NCI-H2227 (cell line): ENCODE data around the gene COL23A1.
"Not testable (repeated sequence)": the region's sequence is repeated elsewhere in the genome, so short reads cannot be mapped to it uniquely, and the experiment has no call there.

Experiments
- DNase-seq: peaks from one replicate; lab custom pipeline; 2025; ENCODE audit not compliant: unreplicated experiment; lab: John Stamatoyannopoulos, UW

Gene COL23A1

GRCh38 chr5:178248750-178249149 lies 341.4 kb downstream of the COL23A1 start:
- no peak for DNase-seq

GRCh38 chr5:178247481-178248456 lies 342.4 kb downstream of the COL23A1 start:
- DNase-seq, result no peak

GRCh38 chr5:178246624-178247279 lies 343.4 kb downstream of the COL23A1 start:
- DNase-seq, result no peak

DNA sequence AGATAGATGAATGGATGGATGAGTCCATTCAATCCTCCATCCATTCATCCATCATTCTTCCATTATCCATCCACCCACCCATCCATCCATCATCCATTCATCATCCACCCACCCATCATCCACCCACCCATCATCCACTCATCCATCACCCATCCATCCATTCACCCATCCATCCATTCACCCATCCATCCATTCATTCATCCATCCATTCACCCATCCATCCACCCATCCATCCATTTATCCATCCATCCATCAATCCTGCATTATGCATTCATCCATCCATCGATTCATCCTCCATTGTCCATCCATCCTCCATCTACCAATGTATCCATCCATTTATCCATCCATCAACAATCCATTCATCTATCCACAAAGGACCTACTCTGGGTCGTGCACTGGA lies 344.8 kb downstream of the COL23A1 start:
- DNase-seq, result no peak

- DNase-seq, result no peak
Measured at GRCh38 chr5:178244576-178244975, 345.6 kb downstream of the COL23A1 start.

DNA sequence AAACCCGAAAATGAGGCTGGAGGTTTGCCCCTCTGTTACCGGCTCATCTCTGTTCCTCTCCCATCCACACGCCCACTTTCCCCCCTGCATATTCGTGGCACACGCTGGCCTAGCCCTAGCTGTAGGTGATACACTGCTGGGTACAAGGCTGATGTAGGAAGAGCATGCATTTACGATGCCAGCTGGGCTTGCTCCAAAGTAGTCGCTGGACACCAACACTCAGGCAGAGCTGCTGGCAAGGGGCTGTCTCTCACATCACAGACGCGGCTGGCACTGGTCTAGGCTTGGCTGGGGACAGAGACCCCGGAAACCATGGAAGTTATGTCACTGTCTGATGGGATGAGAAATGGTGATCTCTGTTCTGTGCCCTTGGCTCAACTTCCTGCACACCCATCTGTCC lies 347.8 kb downstream of the COL23A1 start:
- DNase-seq, result no peak

- no peak for DNase-seq
Measured at GRCh38 chr5:178241688-178242231, 348.4 kb downstream of the COL23A1 start.

GRCh38 chr5:178241231-178241663 lies 348.9 kb downstream of the COL23A1 start:
- no peak for DNase-seq

- no peak for DNase-seq
Measured at GRCh38 chr5:178240766-178241165, 349.4 kb downstream of the COL23A1 start.

DNA sequence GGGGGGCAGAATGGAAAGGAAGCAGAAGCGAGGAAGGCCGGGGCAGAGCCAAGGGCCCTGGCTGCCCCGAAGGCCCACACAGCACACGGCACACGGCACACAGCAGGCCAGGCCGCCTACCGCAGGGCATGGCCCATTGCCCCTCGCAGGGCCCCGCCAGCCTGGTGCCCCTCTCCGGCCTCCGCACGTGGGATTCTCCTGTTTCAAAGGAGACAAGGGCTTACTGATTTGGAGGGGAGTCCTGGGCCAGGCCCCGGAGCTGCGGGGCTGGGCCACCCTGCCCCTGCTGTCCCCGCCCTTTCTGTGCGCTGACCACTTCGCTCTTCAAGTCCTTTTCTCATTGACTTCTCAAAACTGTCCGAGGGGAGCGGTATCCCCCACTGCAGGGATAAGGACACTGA lies 349.9 kb downstream of the COL23A1 start:
- DNase-seq, result no peak

DNA sequence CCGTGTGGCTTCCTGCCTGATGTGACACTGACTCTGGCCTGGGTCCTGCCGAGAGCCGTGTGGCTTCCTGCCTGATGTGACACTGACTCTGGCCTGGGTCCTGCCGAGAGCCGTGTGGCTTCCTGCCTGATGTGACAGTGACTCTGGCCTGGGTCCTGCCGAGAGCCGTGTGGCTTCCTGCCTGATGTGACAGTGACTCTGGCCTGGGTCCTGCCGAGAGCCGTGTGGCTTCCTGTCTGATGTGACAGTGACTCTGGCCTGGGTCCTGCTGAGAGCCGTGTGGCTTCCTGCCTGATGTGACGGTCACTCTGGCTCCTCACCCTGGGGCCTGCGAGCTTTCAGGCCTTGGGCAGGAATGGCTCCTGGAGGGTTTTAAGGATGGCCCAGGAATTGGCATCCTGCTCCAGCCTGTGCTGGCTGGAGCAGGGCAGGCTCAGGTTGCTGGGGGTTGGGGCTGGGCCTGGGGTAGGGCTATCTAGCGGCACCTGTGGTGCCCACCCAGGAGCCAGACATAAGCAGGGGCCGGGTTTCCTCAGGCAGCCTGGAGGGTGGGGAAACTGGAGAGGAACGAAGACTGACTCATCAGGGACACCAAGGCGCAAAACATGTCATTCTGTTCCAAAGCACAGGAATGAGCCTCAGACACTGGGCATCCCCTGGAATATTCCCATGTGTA lies 350.4 kb downstream of the COL23A1 start:
- not testable (repeated sequence) for DNase-seq

- no peak for DNase-seq
Measured at GRCh38 chr5:178238711-178239592, 351.2 kb downstream of the COL23A1 start.

- DNase-seq, result no peak
Measured at GRCh38 chr5:178238313-178238635, 351.9 kb downstream of the COL23A1 start.

DNA sequence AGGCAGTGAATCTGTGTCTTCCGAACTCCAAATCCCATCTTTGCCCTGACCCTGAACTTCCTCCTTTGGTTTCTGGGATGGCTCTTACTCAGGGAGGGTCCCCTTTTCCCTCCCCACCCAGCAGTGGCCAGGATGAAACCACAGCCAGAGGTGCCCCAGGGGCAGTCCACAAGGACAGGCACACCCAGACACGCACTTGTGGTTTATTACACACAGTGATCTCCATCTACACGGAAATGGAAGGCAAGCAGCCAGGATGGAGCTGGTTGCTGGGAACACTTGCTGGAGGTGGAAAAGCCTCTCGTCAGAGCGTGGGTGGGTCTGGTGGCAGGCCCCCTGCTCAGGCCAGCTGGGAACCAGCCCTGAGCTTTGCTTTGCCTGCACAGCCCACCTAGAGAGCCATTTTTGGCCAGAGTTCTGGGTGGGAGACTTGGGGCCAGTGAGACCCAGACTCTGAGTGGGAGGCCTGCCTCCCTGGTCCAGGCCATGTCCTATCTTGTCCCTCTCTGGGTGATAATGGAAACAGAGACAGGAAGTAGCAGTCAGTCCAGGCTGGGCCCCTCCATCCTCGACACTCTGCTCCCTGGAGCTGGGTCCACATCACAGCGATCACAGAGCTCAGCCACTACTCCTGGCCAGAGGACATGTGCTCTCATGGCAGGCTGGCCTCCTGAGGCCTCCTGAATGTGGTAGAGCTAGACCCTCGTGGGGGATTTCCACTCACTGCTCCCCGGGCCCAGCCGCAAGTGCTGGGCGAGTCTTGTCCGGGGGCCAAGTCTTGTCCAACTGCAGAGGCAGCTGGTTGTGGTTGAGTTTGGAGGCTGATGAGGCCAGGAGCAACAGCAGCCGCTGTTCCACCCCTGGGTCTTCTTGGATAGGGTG lies 352.5 kb downstream of the COL23A1 start:
- DNase-seq, result no peak

- no peak for DNase-seq
Measured at GRCh38 chr5:178236679-178237078, 353.5 kb downstream of the COL23A1 start.

- no peak for DNase-seq
Measured at GRCh38 chr5:178236126-178236525, 354.1 kb downstream of the COL23A1 start.

DNA sequence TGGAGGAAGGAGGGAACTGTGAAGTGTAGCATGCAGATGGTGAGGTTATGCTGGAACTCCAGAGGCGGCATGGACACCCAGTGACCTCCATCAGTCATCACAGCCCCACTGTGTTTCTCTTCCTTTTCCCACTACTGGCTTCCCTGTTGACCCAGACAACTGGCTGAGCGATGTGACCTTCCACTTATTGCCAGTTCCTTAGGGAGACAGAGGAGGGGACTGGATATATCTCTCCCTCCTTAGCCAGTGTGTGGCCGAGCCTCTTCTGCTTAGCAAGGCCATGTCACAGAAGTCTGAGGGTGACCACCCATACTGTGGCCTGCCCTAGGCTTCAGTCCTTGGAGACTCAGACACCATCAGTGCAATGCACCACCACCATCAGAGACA lies 354.6 kb downstream of the COL23A1 start:
- DNase-seq, result no peak

GRCh38 chr5:178234750-178235587 lies 355.2 kb downstream of the COL23A1 start:
- no peak for DNase-seq
